ENCODE results near the gene LHCGR.

Gene LHCGR

DNA sequence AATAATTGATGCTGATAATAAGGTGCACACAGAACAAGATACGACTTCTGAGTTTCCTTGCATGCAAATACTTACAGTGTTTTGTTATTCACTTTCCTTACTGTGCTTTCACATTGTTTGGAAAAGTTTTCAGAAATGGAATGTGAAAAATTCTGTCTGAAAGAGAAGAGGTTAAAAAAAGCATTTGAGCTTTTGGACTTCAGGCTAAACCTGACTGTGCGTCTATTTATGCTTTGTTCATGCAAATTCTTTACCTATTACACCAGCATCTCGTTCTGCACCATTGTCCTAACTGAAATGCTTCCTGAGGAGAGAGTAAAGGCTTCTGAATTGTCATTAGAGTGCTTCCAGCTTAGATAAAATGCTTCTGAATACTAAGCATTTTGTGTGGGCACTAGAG, 61.4 kb downstream of the LHCGR start:
- TF ChIP-seq, protein P1, sequence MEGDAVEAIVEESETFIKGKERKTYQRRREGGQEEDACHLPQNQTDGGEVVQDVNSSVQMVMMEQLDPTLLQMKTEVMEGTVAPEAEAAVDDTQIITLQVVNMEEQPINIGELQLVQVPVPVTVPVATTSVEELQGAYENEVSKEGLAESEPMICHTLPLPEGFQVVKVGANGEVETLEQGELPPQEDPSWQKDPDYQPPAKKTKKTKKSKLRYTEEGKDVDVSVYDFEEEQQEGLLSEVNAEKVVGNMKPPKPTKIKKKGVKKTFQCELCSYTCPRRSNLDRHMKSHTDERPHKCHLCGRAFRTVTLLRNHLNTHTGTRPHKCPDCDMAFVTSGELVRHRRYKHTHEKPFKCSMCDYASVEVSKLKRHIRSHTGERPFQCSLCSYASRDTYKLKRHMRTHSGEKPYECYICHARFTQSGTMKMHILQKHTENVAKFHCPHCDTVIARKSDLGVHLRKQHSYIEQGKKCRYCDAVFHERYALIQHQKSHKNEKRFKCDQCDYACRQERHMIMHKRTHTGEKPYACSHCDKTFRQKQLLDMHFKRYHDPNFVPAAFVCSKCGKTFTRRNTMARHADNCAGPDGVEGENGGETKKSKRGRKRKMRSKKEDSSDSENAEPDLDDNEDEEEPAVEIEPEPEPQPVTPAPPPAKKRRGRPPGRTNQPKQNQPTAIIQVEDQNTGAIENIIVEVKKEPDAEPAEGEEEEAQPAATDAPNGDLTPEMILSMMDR (IDR thresholded peaks at IDR 0.05; ENCODE audit: low read depth, low read length) = no peak
- DNase-seq (ENCODE audit: extremely low read depth, low read depth) = no peak

DNA sequence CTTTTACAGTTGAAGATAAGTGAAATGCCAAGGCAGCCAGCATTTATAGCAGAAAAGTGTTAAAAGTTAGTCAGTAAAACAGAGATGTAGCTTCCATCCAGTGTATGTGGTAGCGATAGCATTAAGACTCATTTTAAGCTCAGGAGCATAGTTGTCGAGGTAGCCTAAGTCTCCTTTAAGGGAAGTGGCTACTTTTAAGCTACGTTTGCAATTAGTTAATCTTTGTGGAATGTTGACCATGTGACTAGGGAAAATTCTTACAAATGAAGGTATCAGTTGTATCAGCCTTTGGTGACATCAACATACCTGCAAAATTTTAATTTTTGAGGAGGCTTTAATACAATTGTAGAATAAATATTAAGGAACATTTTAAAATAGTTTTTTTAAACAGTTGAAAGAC, 61.9 kb downstream of the LHCGR start:
- TF ChIP-seq, protein P1 (IDR thresholded peaks at IDR 0.05; ENCODE audit: low read depth, low read length) = no peak
- DNase-seq (ENCODE audit: extremely low read depth, low read depth) = no peak

DNA sequence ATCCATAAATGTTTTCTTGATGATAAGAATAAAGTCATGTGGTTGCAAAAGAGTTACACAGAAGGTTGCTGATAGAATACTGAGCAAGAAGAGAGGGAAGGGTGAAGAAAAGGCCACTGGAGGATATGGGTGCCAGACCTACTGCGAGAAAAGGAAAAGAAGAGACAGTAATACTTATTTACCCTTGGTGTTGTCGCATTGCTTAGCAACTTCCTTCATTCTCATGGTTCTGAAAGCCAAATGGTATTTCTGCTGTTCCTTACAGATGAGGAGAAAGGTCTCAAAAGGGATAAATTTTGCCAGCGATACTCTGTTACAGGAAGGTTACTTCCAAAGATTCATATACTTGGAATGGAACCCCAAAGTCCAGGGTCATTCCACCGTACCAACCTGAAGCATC, 62.5 kb downstream of the LHCGR start:
- no peak for DNase-seq (ENCODE audit: extremely low read depth, low read depth)
- TF ChIP-seq, protein P1 (IDR thresholded peaks at IDR 0.05; ENCODE audit: low read depth, low read length) = no peak

DNA sequence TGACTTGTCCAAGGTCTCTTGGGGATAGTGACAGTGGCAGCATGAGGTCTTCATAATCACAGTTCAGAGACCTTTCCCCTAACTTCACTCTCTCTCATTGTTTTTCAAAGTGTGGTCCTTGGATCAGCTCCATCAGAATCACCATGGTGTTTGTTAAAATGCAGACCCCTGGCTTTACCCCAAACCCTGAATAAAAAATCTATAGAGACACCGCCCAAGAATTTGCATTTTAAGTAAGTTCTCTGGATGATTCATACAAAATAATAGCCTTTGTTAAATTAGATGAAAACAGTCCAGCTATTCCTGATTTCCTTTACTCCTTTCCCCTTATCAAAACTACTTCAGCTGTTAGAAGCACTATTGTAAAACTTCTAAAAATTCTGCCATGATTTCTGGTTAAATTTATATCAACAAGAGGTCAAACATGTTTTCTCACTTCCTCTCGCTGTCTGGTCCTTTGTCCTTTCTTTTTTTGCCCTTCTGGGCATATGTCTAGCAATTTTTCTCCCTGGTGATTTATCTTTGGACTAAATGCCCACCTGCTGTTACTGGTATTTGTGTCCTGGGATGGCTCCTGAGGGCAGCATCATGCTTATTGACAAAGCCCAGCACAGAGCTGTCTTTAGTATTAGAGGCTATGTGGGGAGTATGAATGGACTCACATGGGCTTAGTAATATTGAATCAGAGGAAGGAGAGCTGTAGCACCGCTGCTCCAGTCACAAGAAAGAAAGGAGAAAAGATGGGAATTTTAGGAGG, 63.4 kb downstream of the LHCGR start:
- TF ChIP-seq, protein P1 (IDR thresholded peaks at IDR 0.05; ENCODE audit: low read depth, low read length) = no peak
- no peak for DNase-seq (ENCODE audit: extremely low read depth, low read depth)

DNA sequence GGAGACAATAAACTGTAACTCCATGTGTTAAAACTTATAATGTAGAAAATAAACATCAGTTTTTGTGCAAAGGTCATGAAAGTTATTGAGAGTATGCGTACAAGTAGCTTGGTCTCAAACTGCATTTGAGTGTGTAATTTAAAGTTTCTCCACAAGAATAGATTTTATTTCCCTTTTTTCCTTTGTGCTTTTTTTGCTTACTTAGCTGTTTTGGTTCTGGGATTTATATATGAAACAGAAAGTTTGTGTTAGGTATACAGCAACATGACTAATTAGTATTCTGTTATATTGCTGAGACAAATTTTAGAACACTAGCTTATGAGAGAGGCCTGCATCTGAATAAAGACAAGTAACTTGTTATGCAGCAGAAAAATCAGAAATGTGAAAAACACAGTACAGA, 70.4 kb downstream of the LHCGR start:
- TF ChIP-seq, protein P1 (IDR thresholded peaks at IDR 0.05; ENCODE audit: low read depth, low read length) = no peak
- no peak for DNase-seq (ENCODE audit: extremely low read depth, low read depth)

DNA sequence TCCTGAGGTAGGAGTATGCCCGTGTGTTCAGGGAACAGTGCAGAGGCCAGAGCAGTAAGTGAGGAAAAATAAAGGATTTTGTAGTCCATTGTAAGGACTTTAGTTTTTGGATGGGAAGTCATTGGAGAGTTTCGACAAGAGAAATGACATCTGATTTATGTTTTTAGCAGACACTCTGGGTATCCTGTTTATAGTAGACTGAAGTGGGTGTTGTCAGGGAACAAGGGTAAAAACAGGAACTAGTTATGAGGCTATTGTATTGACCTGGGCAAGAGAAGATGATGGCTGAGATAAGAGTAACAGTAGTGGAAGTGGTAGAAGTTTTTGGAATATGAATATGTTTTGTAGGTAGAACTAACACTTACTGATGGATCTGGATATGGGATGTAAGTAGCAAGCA, 78.1 kb downstream of the LHCGR start:
- TF ChIP-seq, protein P1 (IDR thresholded peaks at IDR 0.05; ENCODE audit: low read depth, low read length) = no peak
- no peak for DNase-seq (ENCODE audit: extremely low read depth, low read depth)

DNA sequence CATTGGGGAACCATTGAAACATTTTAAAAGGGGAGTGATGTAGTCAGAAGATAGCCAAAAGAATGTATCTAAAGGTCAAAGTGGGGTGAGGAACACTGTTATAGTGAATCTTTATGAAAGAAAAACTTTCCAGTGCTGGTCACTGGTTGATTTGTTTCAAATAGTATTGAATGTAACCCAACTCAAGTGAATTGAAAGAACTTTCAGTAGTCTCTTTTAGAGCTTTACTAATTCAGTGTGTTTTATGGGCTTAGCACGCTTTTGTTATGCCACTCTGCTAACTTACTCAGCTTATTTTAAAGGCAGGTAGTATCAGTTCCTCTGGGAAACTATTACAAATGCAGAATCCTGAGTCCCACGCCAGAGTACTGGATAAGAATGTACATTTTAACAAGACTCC, 80.6 kb downstream of the LHCGR start:
- no peak for DNase-seq (ENCODE audit: extremely low read depth, low read depth)

More for the DNA sequence above, 80.6 kb downstream of the LHCGR start:
- TF ChIP-seq, protein P1 (IDR thresholded peaks at IDR 0.05; ENCODE audit: low read depth, low read length) = no peak

All from AG09319 (cell line).